Esophagus muscularis mucosa (tissue), 4 donors: ENCODE data around the gene ZNF414. TPM values are rescaled to one million over a fixed set of nuclear protein-coding genes. Genes with fewer than 3 reads are reported as not detected.
A peak's percentile ranks its signal among the peaks of the same experiment; 100 is the strongest.

Experiments used
- DNase-seq: peaks from one replicate; pipeline ENCODE4 v3.0.0-alpha.2; 2017; ENCODE audit errors: extremely low spot score
- H3K27ac ChIP-seq, 4 donors: fragments of 200-600 bp; sonication (generic); replicated peaks in 1 of 4; 1 replicate in 3 of 4; 2 replicates in 1 of 4; pipeline ENCODE4 v1.5.1; 2016 to 2019; ENCODE audit warnings: mild to moderate bottlenecking in 1 of 4
- H3K27me3 ChIP-seq, 4 donors: fragments of 200-600 bp; sonication (generic); one replicate each; pipeline versions ENCODE4 v1.5.1 to v1.6.0; 2016 to 2019
- H3K36me3 ChIP-seq, 4 donors: fragments of 200-600 bp; sonication (generic); one replicate each; pipeline ENCODE4 v1.5.1; 2016 to 2019
- H3K4me1 ChIP-seq, 4 donors: fragments of 200-600 bp; sonication (generic); one replicate each; pipeline ENCODE4 v1.5.1; 2016 to 2019
- H3K4me3 ChIP-seq, 4 donors: fragments of 200-600 bp; sonication (generic); 1 replicate in 2 of 4; 2 replicates in 2 of 4; pipeline ENCODE4 v1.5.1; 2016 to 2019; ENCODE audit warnings: mild to moderate bottlenecking in 4 of 4, moderate library complexity in 1 of 4
- H3K9me3 ChIP-seq, 4 donors: fragments of 200-600 bp; sonication (generic); 1 replicate in 3 of 4; 2 replicates in 1 of 4; pipeline ENCODE4 v1.5.1; 2016 to 2019
- EP300 ChIP-seq: sonication (generic); formaldehyde crosslinking; IDR thresholded peaks from one replicate; pipeline ENCODE4 v1.6.1; 2017; ENCODE audit warnings: antibody characterized with exemption
- POLR2A ChIP-seq: fragments of 450-650 bp; IDR thresholded peaks from one replicate; pipeline ENCODE4 v1.6.1; 2017; ENCODE audit warnings: antibody characterized with exemption, moderate library complexity, mild to moderate bottlenecking, low read depth
- POLR2AphosphoS5 ChIP-seq, 2 donors: sonication (generic); formaldehyde crosslinking; IDR thresholded peaks; one replicate each; pipeline ENCODE4 v1.6.1; 2017; ENCODE audit warnings: antibody characterized with exemption in 2 of 2
- WGBS: methylation state at CpG from one replicate; pipeline ENCODE4 v1.1.5; 2018; 5-methylcytosine and 5-hydroxymethylcytosine counted together
- intact Hi-C: fragments of 100-400 bp; cut with DNase I; formaldehyde crosslinking; loops from one replicate; pipeline ENCODE4 v1.15.1; 2023
- total RNA-seq, 4 donors: library from RNA; depleted of rRNA; stranded (reverse); fragments of >200 nt; gene quantifications; one replicate each; pipeline versions ENCODE4 v1.1.0 to v1.2.1, GENCODE V29; 2016
- TF ChIP-seq, protein P1 (sequence below), 3 experiments: fragments of 200-600 bp in 2 of 3; fragments of 450-650 bp in 1 of 3; sonication (generic) in 2 of 3; IDR thresholded peaks; one replicate each; pipeline ENCODE4 v1.5.1; 2017 to 2019; ENCODE audit warnings: antibody characterized with exemption in 3 of 3, mild to moderate bottlenecking in 2 of 3, moderate library complexity in 1 of 3

The ZNF414 gene
- total RNA-seq, 4 donors from 2014 or later, result 11.3 to 24.5 (median 17.1) TPM

DNA sequence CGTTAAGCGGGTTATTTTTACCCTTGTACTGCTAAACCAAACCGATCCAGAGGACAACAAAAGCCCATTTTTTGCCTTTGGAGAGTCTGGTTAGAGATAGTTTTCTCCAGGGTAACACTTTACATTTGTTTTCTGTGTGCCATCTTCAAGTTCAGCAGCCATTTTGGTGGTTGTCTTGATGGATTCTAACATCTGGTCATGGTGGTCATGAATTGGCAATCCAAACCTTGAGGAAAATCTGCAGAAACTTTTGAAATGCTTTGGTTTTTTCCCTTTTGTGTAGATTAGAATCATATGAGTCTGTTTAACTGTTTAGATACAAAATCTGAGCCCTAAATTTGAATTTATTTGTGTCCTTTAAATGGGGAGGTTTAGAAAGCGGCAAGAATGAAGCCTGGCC lies 52.6 kb downstream of the ZNF414 start:
- DNase-seq, result no peak
- 75% methylated on average over 4 of the region's 4 CpGs for WGBS
- H3K9me3 ChIP-seq, result no peaks in the 10 kb centered on the region
- H3K27ac ChIP-seq, result peak overlapping the region in 3 of 4 donors; percentile 65 to 73 (median 72)
- peaks cover 66 to 74% (median 70%) of the 10 kb centered on the region in 4 donors for H3K4me1 ChIP-seq
- no peaks in the 10 kb centered on the region for H3K27me3 ChIP-seq
- H3K36me3 ChIP-seq, result peaks cover 26 to 52% (median 36%) of the 10 kb centered on the region in 4 donors
- intact Hi-C loops, result no loop called here
- TF ChIP-seq POLR2A (no peak), POLR2AphosphoS5 (IDR thresholded peaks at IDR 0.05) (no peak), EP300 (no peak)
- TF ChIP-seq, protein P1, sequence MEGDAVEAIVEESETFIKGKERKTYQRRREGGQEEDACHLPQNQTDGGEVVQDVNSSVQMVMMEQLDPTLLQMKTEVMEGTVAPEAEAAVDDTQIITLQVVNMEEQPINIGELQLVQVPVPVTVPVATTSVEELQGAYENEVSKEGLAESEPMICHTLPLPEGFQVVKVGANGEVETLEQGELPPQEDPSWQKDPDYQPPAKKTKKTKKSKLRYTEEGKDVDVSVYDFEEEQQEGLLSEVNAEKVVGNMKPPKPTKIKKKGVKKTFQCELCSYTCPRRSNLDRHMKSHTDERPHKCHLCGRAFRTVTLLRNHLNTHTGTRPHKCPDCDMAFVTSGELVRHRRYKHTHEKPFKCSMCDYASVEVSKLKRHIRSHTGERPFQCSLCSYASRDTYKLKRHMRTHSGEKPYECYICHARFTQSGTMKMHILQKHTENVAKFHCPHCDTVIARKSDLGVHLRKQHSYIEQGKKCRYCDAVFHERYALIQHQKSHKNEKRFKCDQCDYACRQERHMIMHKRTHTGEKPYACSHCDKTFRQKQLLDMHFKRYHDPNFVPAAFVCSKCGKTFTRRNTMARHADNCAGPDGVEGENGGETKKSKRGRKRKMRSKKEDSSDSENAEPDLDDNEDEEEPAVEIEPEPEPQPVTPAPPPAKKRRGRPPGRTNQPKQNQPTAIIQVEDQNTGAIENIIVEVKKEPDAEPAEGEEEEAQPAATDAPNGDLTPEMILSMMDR (IDR thresholded peaks at IDR 0.05), result no peak
- H3K4me3 ChIP-seq, result no peak overlapping the region

GRCh38 chr19:8460516-8461298 lies 53.3 kb downstream of the ZNF414 start:
- intact Hi-C loops, result no loop called here
- WGBS, result 59% methylated on average over 7 of the region's 7 CpGs
- H3K4me1 ChIP-seq, result peaks cover 72 to 81% (median 76%) of the 10 kb centered on the region in 4 donors
- peak overlapping the region; percentile 64 to 73 (median 68) for H3K27ac ChIP-seq
- H3K4me3 ChIP-seq, result peak overlapping the region in 1 of 4 donors; percentile 25
- no peak for DNase-seq
- TF ChIP-seq EP300, result no peak
- no peak for TF ChIP-seq POLR2AphosphoS5 (IDR thresholded peaks at IDR 0.05)
- TF ChIP-seq, protein P1 (IDR thresholded peaks at IDR 0.05), result no peak
- no peak for TF ChIP-seq POLR2A
- H3K36me3 ChIP-seq, result peaks cover 22 to 52% (median 33%) of the 10 kb centered on the region in 4 donors
- no peaks in the 10 kb centered on the region for H3K27me3 ChIP-seq
- no peaks in the 10 kb centered on the region for H3K9me3 ChIP-seq

Other genes starting within 250 kb of the ZNF414 start
- 10 to 100 TPM; 25.7 to 63.2 (median 47.4) TPM for gene CD320, start 205.8 kb downstream of the ZNF414 start, total RNA-seq
- 10 to 100 TPM; 26.1 to 34.0 (median 29.3) TPM for gene NDUFA7, start 192.8 kb downstream of the ZNF414 start, total RNA-seq
- 100 to 1,000 TPM; 256 to 473 (median 358) TPM for gene RPS28, start 192.7 kb downstream of the ZNF414 start, total RNA-seq
- 10 to 100 TPM; 23.7 to 36.0 (median 30.0) TPM for gene KANK3, start 170.9 kb downstream of the ZNF414 start, total RNA-seq
- gene ANGPTL4, start 150.0 kb downstream of the ZNF414 start, total RNA-seq, result 10 to 100 TPM in 3 of 4 donors, 1 to 10 TPM in 1; 3.7 to 37.9 (median 22.6) TPM
- 100 to 1,000 TPM in 1 of 4 donors, 10 to 100 TPM in 3; 27.8 to 101 (median 42.3) TPM for gene RAB11B, start 123.8 kb downstream of the ZNF414 start, total RNA-seq
- 100 to 1,000 TPM; 227 to 286 (median 247) TPM for gene MARCHF2, start 100.9 kb downstream of the ZNF414 start, total RNA-seq
- gene HNRNPM, start 69.2 kb downstream of the ZNF414 start, total RNA-seq, result 100 to 1,000 TPM; 103 to 126 (median 116) TPM
- gene PRAM1, start 11.5 kb downstream of the ZNF414 start, total RNA-seq, result 1 to 10 TPM in 1 of 4 donors, under 1 TPM in 3; 0.26 to 1.3 (median 0.55) TPM
- gene MYO1F, start 63.3 kb upstream of the ZNF414 start, total RNA-seq, result 10 to 100 TPM in 2 of 4 donors, 1 to 10 TPM in 2; 7.2 to 21.2 (median 13.3) TPM
- 10 to 100 TPM; 13.1 to 25.7 (median 20.3) TPM for gene ADAMTS10, start 96.5 kb upstream of the ZNF414 start, total RNA-seq
- gene NFILZ, start 116.5 kb upstream of the ZNF414 start, total RNA-seq, result not detected
- not detected for gene ACTL9, start 184.6 kb upstream of the ZNF414 start, total RNA-seq
- not detected for gene OR2Z1, start 207.5 kb upstream of the ZNF414 start, total RNA-seq